ENCODE data around the gene RAC3.

DNA sequence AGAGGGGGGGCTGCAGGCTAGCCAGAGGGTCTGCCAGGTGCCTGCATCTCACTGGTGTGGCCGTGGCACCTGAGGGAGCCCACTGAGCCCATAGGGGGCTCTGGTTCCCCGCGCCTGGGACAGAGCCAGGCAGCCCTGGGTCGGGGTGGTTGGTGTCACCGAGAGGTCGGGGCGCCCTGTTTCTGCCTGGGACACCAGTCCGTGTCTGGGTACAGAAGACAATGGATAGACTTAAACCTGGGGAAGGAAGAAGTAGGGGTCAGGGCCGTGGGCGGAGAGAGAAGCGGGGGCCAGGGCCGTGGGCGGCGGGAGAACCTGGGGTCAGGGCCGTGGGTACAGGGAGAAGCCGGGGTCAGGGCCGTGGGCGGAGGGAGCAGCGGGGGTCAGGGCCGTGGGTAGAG is 17.1 kb downstream of the RAC3 start:
- TF ChIP-seq, protein P1, sequence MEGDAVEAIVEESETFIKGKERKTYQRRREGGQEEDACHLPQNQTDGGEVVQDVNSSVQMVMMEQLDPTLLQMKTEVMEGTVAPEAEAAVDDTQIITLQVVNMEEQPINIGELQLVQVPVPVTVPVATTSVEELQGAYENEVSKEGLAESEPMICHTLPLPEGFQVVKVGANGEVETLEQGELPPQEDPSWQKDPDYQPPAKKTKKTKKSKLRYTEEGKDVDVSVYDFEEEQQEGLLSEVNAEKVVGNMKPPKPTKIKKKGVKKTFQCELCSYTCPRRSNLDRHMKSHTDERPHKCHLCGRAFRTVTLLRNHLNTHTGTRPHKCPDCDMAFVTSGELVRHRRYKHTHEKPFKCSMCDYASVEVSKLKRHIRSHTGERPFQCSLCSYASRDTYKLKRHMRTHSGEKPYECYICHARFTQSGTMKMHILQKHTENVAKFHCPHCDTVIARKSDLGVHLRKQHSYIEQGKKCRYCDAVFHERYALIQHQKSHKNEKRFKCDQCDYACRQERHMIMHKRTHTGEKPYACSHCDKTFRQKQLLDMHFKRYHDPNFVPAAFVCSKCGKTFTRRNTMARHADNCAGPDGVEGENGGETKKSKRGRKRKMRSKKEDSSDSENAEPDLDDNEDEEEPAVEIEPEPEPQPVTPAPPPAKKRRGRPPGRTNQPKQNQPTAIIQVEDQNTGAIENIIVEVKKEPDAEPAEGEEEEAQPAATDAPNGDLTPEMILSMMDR (optimal IDR thresholded peaks at IDR 0.05 in 1 of 3, IDR thresholded peaks at IDR 0.05 in 1 of 3, conservative IDR thresholded peaks at IDR 0.05 in 1 of 3; ENCODE audit: extremely low read depth in 1 of 3, insufficient read depth in 2 of 3, low read length in 3 of 3), result no peak
- no peak for TF ChIP-seq EZH2 (IDR thresholded peaks at IDR 0.05; ENCODE audit: low read length)
